H1 (cell line): Measurements from ENCODE around the gene RPS3. TPM values are rescaled to one million over a fixed set of nuclear protein-coding genes. Genes with fewer than 3 reads are reported as not detected.
A peak's percentile ranks its signal among the peaks of the same experiment; 100 is the strongest.

Experiments used
- CTCF ChIA-PET: fragments of 300-600 bp; sonication (Branson Sonifier 250); formaldehyde crosslinking; loops from one replicate; lab custom pipeline; 2021; ENCODE audit not compliant: partially characterized antibody; lab: Charles Lee
- POLR2A ChIA-PET: fragments of 300-600 bp; sonication (Branson Sonifier 250); formaldehyde crosslinking; loops from one replicate; lab custom pipeline; 2021; ENCODE audit warnings: inconsistent platforms; ENCODE audit not compliant: partially characterized antibody; lab: Charles Lee
- DNase-seq, 2 experiments: peaks; one replicate each; pipeline versions ENCODE4 v3.0.0 to v3.0.0-alpha.2; 2010 to 2022; ENCODE audit warnings: low spot score in 2 of 2, low read depth in 1 of 2, mixed read lengths in 1 of 2
- FAIRE-seq: peaks from 2 replicates; lab custom pipeline; 2011; peaks lifted over from hg19 to GRCh38; lab: Jason Lieb, UNC
- H2AFZ ChIP-seq: 2 replicates; pipeline ENCODE4 v1.8.1; 2012; ENCODE audit warnings: low read length, inconsistent platforms
- H2AK5ac ChIP-seq: 2 replicates; pipeline ENCODE4 v1.6.1; 2013; ENCODE audit warnings: low read depth, low read length
- H2BK120ac ChIP-seq: replicated peaks from 2 replicates; pipeline ENCODE3; 2013; ENCODE audit warnings: low read depth, low read length, inconsistent platforms
- H2BK12ac ChIP-seq: 2 replicates; pipeline ENCODE4 v1.6.1; 2013; ENCODE audit warnings: low read depth, low read length
- H2BK15ac ChIP-seq: 2 replicates; pipeline ENCODE4 v1.6.1; 2013; ENCODE audit warnings: low read length
- H2BK20ac ChIP-seq: 2 replicates; pipeline ENCODE4 v1.6.1; 2013; ENCODE audit warnings: low read length
- H2BK5ac ChIP-seq: 2 replicates; pipeline ENCODE4 v1.6.1; 2013; ENCODE audit warnings: low read depth, low read length
- H3K14ac ChIP-seq: 2 replicates; pipeline ENCODE4 v1.6.1; 2013; ENCODE audit warnings: inconsistent platforms; ENCODE audit not compliant: insufficient read length
- H3K18ac ChIP-seq: 2 replicates; pipeline ENCODE4 v1.6.1; 2013; ENCODE audit warnings: low read length; ENCODE audit errors: extremely low read depth
- H3K23ac ChIP-seq: 2 replicates; pipeline ENCODE4 v1.6.1; 2013; ENCODE audit warnings: inconsistent platforms; ENCODE audit not compliant: insufficient read length
- H3K23me2 ChIP-seq: 2 replicates; pipeline ENCODE4 v1.6.1; 2013; ENCODE audit warnings: low read depth, low read length
- H3K27ac ChIP-seq: 2 replicates; pipeline ENCODE4 v1.6.1; 2011; ENCODE audit warnings: low read depth, low read length, inconsistent platforms
- H3K27me3 ChIP-seq, 4 experiments: replicated peaks in 1 of 4; 1 replicate in 1 of 4; 2 replicates in 3 of 4; pipeline versions ENCODE4 v1.6.1 to v1.8.1; 2011 to 2013; ENCODE audit warnings: low read length in 3 of 4, mild to moderate bottlenecking in 3 of 4, inconsistent platforms in 2 of 4, mixed read lengths in 2 of 4, moderate library complexity in 1 of 4; ENCODE audit not compliant: control insufficient read depth in 3 of 4, insufficient read depth in 3 of 4; ENCODE audit errors: extremely low read depth in 1 of 4
- H3K36me3 ChIP-seq, 4 experiments: 2 replicates each; pipeline versions ENCODE4 v1.6.1 to v1.8.1; 2011 to 2013; ENCODE audit warnings: mild to moderate bottlenecking in 4 of 4, low read length in 3 of 4, moderate library complexity in 2 of 4, control low read depth in 1 of 4, inconsistent platforms in 1 of 4; ENCODE audit not compliant: insufficient read depth in 4 of 4, control insufficient read depth in 2 of 4
- H3K4ac ChIP-seq: replicated peaks from 2 replicates; pipeline ENCODE3; 2013; ENCODE audit warnings: low read length, low read depth, mixed read lengths, inconsistent platforms; ENCODE audit not compliant: insufficient read length
- H3K4me1 ChIP-seq, 4 experiments: replicated peaks in 1 of 4; 1 replicate in 1 of 4; 2 replicates in 3 of 4; pipeline versions ENCODE4 v1.6.1 to v1.8.1; 2011 to 2013; ENCODE audit warnings: low read length in 3 of 4, inconsistent platforms in 2 of 4, mixed read lengths in 1 of 4; ENCODE audit not compliant: insufficient read depth in 4 of 4, control insufficient read depth in 3 of 4
- H3K4me2 ChIP-seq, 2 experiments: 2 replicates each; pipeline versions ENCODE4 v1.6.1 to v1.8.1; 2011 to 2013; ENCODE audit warnings: low read depth in 2 of 2, low read length in 2 of 2, control low read depth in 1 of 2, inconsistent platforms in 1 of 2, mild to moderate bottlenecking in 1 of 2; ENCODE audit not compliant: insufficient read depth in 1 of 2
- H3K4me3 ChIP-seq, 4 experiments: fragments of 200-600, 300-600 bp in 1 of 4; sonication (generic), shearing (Covaris generic), sonication (Bioruptor Twin) in 1 of 4; 2 replicates each; pipeline versions ENCODE4 v1.5.1 to v1.8.1; 2011 to 2016; ENCODE audit warnings: low read length in 4 of 4, low read depth in 3 of 4, control low read depth in 2 of 4, inconsistent platforms in 2 of 4, mild to moderate bottlenecking in 2 of 4, mixed read lengths in 1 of 4, moderate library complexity in 1 of 4; ENCODE audit not compliant: insufficient read depth in 2 of 4; ENCODE audit errors: extremely low read depth in 1 of 4
- H3K56ac ChIP-seq: replicated peaks from 2 replicates; pipeline ENCODE3; 2013; ENCODE audit warnings: low read depth, mild to moderate bottlenecking, mixed read lengths, low read length, inconsistent platforms; ENCODE audit not compliant: insufficient read length
- H3K79me1 ChIP-seq: 2 replicates; pipeline ENCODE4 v1.6.1; 2013; ENCODE audit warnings: low read depth, low read length, control low read depth
- H3K79me2 ChIP-seq, 2 experiments: 2 replicates each; pipeline versions ENCODE4 v1.6.1 to v1.8.1; 2012 to 2013; ENCODE audit warnings: low read length in 2 of 2, mild to moderate bottlenecking in 2 of 2, inconsistent platforms in 1 of 2; ENCODE audit not compliant: insufficient read depth in 2 of 2, control insufficient read depth in 1 of 2
- H3K9ac ChIP-seq, 4 experiments: replicated peaks in 1 of 4; 1 replicate in 1 of 4; 2 replicates in 3 of 4; pipeline versions ENCODE4 v1.6.1 to v1.8.1; 2011 to 2013; ENCODE audit warnings: low read depth in 3 of 4, low read length in 3 of 4, control low read depth in 2 of 4, mild to moderate bottlenecking in 2 of 4, moderate library complexity in 2 of 4, inconsistent platforms in 1 of 4; ENCODE audit errors: extremely low read depth in 1 of 4
- H3K9me3 ChIP-seq, 2 experiments: 2 replicates each; pipeline versions ENCODE4 v1.6.1 to v1.8.1; 2012 to 2013; ENCODE audit warnings: mild to moderate bottlenecking in 2 of 2, moderate library complexity in 2 of 2, control low read depth in 1 of 2, inconsistent platforms in 1 of 2, low read depth in 1 of 2, low read length in 1 of 2, mixed read lengths in 1 of 2; ENCODE audit not compliant: insufficient read depth in 2 of 2
- H4K20me1 ChIP-seq, 2 experiments: replicated peaks in 1 of 2; 2 replicates each; pipeline versions ENCODE3 to v1.8.1; 2011 to 2013; ENCODE audit warnings: inconsistent platforms in 2 of 2, low read length in 2 of 2, mild to moderate bottlenecking in 1 of 2; ENCODE audit not compliant: insufficient read depth in 2 of 2, control insufficient read depth in 1 of 2
- H4K5ac ChIP-seq: 2 replicates; pipeline ENCODE4 v1.6.1; 2013; ENCODE audit warnings: low read length, low read depth, mixed read lengths, inconsistent platforms; ENCODE audit not compliant: insufficient read length
- H4K8ac ChIP-seq: 2 replicates; pipeline ENCODE4 v1.8.0; 2013; ENCODE audit warnings: mild to moderate bottlenecking, moderate library complexity, low read length, inconsistent platforms; ENCODE audit not compliant: insufficient read depth; ENCODE audit errors: extremely low read depth
- H4K91ac ChIP-seq: replicated peaks from 2 replicates; pipeline ENCODE3; 2013; ENCODE audit warnings: low read length, mixed read lengths, inconsistent platforms; ENCODE audit not compliant: insufficient read length
- SP4 ChIP-seq: IDR thresholded peaks from 2 replicates; pipeline ENCODE4 v1.6.1; 2012; ENCODE audit warnings: low read length, inconsistent platforms
- WGBS, 2 experiments: shearing (Covaris generic) in 1 of 2; methylation state at CpG; one replicate each; pipeline versions ENCODE4 v1.1.6 to v1.1.7; 2013 to 2015; ENCODE audit warnings: low lambda C conversion rate in 2 of 2, mixed read lengths in 2 of 2, inconsistent platforms in 1 of 2, low coverage in 1 of 2, missing lambda C conversion rate in 1 of 2; ENCODE audit not compliant: insufficient replicate concordance in 2 of 2, insufficient coverage in 1 of 2, insufficient read length in 1 of 2; ENCODE audit errors: extremely low coverage in 1 of 2, missing lambda C conversion rate in 1 of 2; 5-methylcytosine and 5-hydroxymethylcytosine counted together
- polyA plus RNA-seq, 7 experiments: library from polyadenylated mRNA; depleted of rRNA in 3 of 7; stranded (reverse) in 5 of 7; unstranded in 2 of 7; fragments of >200 nt in 5 of 7; fragments of 200-250 nt in 2 of 7; gene quantifications; 1 replicate in 5 of 7; 2 replicates in 1 of 7; 4 replicates in 1 of 7; pipeline versions ENCODE4 v1.2.1 to v1.2.3, GENCODE V29; 2011 to 2013; ENCODE audit warnings: missing spikeins in 2 of 7, mixed read lengths in 2 of 7
- total RNA-seq: library from RNA; stranded (reverse); fragmentation: NEBNext Ultra II Directional; extraction: Animal tissue kit (Norgen Biotek cat#: 25700); gene quantifications from 2 replicates; pipeline ENCODE4 v1.2.1, GENCODE V29; 2021

RPS3 gene
- total and polyA plus RNA-seq, 2 of the 8 experiments (the other 6 are each of a cell fraction or from before 2014, with no cell fraction given): 3,813 to 4,194 TPM

DNA sequence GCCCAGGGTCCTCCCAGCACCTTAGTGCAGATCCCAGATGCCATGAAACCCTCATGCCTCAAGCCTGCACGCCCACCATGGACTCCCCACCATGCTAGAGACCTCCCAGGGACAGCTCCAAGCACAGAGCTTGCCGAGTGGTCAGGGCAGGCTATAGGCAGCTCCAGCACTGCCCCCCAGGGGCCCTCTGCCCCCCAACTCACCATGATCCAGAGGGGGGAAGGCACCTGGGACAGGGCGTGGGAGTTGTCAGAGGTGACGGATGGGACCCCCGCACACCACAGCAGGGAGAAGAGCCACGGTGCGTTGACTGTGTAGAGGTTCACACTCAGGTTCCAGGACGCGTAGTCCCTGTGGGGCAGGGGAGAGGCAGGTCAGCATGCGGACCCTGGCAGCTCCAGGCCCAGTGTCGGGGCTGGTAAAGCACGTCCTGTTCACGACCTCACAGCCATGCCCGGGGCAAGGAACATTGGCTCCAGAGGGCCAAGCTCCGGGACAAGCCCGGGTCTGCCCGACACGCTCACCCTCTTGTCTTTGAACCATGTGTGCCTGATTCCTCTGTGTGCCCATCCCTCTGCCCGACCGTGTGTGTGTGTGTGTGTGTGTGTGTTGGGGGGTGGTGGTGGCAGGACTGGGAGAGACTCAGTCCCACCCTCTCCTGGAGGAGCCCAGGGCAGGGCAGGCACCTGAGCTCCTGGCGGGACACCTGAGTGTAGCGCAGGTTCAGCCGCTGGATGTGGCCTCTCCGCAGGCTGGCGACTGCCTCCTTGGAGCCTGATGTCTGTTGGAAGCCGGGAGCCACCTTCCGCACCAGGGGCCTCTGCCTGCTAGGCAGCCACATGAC lies 41.9 kb downstream of the RPS3 start:
- H3K23me2 ChIP-seq: no peaks in the 10 kb centered on the region
- no peaks in the 10 kb centered on the region for H3K79me2 ChIP-seq
- H4K91ac ChIP-seq: no peak overlapping the region
- H3K36me3 ChIP-seq: no peaks in the 10 kb centered on the region
- H3K4me2 ChIP-seq: no peak overlapping the region
- DNase-seq (no peak), FAIRE-seq (no peak)
- H2BK5ac ChIP-seq: peak overlapping the region; percentile 37; the same call in 1 of the 2 replicates
- H2BK12ac ChIP-seq: peak overlapping the region; percentile 39; the same call in 1 of the 2 replicates
- POLR2A ChIA-PET: interaction anchor here (1.2 to 4.5 kb wide), 7 partner anchors 9 to 133 kb away, joined by 3 to 20 read pairs (median 7); partner anchors contain the start of gene KLHL35
- no peak overlapping the region for H3K27ac ChIP-seq
- no peak overlapping the region for H3K23ac ChIP-seq
- H3K9me3 ChIP-seq: no peaks in the 10 kb centered on the region
- no peak overlapping the region for H3K14ac ChIP-seq
- no peak overlapping the region for H2BK120ac ChIP-seq
- H3K79me1 ChIP-seq: no peaks in the 10 kb centered on the region
- no peak overlapping the region for H2BK15ac ChIP-seq
- H3K4me3 ChIP-seq: no peak overlapping the region
- 80% methylated on average over 23 of the region's 27 CpGs; no CpG with 5 or more reads in 1 of the 2 experiments for WGBS, 2 experiments
- peaks cover 0 to 16% (median 6%) of the 10 kb centered on the region in 4 experiments; a peak in 4 of 7 replicates for H3K4me1 ChIP-seq
- H2BK20ac ChIP-seq: no peak overlapping the region
- peaks cover 0 to 2% of the 10 kb centered on the region in 2 experiments for H4K20me1 ChIP-seq
- H4K8ac ChIP-seq: no peak overlapping the region; the same call in 1 of the 2 replicates
- no peak overlapping the region for H4K5ac ChIP-seq
- H3K9ac ChIP-seq: no peak overlapping the region
- H3K27me3 ChIP-seq: no peaks in the 10 kb centered on the region
- H3K56ac ChIP-seq: no peak overlapping the region
- no peak overlapping the region for H2AFZ ChIP-seq
- no peak overlapping the region for H3K4ac ChIP-seq
- H3K18ac ChIP-seq: no peak overlapping the region
- no peak overlapping the region for H2AK5ac ChIP-seq
- CTCF ChIA-PET: interaction anchor here (0.8 to 9.3 kb wide), 13 partner anchors 10 to 135 kb away, joined by 3 to 318 read pairs (median 4); partner anchors contain the start of genes GDPD5 and KLHL35
- TF ChIP-seq SP4: no peak
